NCI-H1694 treated with DMSO at 0.1 percent for 48 hours (cell line): ENCODE measurements around the gene FARP1.

Source experiments
- DNase-seq: peaks from one replicate; lab custom pipeline; 2025; lab: John Stamatoyannopoulos, UW

The FARP1 gene

DNA sequence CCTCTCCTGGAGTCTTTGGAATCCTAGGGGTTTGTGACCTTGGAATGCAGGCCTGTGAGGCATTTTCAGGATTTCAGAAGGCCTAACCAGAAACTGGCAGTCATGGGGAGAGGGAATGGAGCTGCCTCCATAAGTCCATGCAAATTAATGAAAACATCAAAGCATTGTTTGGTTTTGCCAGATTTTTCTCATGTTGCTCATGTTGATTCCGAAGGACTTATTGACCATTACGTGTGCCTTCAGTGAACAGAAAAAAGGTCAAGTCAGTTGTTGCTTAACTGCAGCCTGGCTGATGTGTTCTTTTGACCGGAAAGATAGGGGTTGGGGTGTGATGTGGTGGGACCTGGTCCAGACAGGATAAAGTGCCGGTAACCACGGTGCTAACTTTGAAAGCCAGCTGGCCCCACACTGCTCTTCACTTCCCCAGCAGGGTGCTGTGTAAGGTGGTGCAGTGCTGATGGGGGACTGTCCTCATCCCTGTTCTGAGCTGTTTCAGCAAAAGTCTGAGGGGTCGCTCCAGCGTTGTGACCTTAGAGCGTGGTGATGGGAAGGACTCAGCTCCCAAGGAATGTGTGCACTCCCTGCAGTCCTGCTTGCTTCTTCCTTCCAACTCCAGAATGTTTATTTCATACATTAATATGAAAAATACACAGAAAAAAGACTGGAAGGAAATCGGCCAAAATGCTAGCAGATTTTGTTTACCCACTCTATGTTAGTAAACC is 30.7 kb downstream of the FARP1 start:
- no peak for DNase-seq

DNA sequence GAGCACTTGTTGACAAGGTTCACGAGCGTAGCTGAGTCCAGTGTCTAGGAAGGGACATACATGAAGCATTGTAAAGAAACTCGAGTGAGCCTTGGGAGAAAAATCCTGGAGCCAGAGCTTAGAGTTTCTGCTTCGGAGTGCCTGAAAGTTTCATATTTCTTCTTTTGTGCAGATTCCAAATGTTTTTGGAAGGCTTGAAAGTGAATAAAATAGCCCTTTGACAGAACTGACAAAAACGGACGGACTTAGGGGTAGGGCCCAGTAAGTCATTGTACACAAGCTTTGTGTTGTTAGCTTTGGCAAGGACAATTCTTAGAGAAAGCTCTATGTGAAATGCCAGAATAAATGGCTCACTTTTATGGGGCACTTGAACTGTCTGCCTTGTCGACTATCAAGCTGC is 31.4 kb downstream of the FARP1 start:
- no peak for DNase-seq

DNA sequence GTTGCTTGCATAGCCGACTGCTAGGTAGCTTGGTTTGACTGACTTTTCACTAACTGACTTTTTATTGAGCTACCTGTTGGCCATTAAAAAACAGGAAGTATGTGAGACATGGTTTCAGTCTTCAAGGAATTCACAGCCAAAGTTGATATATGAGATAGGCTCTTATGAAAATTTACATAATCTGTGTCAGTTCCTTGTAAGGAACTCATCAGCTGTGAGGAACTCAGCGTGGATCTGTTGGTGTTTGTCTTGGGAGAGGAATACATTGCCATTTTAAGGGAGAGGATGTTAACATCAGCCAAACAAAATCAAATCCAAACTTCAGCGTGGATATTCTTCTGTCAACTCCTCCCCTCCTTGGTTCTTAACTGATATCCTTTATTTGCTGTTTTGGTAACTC is 32.1 kb downstream of the FARP1 start:
- DNase-seq, result no peak

DNA sequence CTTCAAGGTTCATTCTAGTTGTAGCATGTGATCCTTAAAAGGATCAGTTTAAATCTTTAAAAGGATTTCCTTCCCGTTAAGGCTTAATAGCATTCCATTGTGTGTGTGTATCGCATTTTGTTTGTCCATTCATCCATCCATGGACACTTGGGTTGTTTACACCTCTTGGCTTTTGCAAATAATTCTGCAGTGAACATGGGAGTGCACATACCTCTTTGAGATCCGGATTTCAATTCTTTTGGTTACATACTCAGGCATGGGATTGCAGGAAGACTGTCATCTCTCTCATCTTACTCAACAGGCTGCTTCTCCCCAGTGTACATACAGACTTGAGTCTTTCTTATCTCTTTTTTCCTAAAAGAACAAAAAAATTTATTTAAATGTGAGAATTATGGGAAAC is 32.9 kb downstream of the FARP1 start:
- no peak for DNase-seq

DNA sequence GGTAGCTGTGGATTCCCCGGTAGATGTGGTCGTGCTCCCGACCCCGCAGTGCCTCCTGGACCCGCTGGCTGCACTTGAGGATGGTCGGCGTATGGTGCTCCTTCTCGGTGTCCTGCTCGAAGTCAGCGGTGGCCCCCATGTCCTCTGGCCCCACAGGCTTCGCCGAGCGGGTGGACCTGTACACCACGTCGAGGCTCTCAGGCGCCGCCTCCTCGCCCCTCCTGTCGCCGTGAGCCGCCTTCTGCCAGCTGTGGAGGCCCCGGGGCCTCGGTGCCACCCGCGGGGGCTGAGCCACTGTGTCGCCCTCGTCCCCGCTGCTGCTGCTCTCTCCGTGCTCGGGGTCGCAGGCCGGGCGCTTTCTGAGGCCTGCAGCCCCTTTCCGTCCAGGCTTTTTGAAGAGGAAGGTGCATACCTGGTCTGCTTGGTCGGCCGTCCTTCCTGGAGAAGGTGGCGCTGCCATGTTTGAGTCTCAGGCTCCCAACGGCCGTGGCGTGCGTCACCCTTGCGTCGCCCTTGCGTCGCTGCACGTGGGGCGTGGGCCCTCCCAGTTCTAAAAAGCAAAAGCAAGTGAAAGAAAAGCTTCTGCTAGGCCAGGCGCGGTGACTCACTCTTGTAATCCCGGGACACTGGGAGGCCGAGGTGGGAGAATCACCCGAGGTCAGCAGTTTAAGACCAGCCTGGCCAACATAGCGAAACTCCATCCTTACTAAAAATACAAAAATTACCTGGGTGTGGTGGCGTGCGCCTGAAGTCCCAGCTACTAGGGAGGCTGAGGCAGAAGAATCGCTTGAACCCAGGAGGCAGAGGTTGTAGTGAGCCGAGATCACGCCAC is 34.1 kb downstream of the FARP1 start, which contains the start of gene RNF113B:
TSS of gene RNF113B (minus strand) at position 493 of the 832 bp plus-strand sequence. CDS start at position 460, 33 bp downstream.
- no peak for DNase-seq

GRCh38 chr13:98180092-98180491 is 37.2 kb downstream of the FARP1 start:
- DNase-seq, result no peak

DNA sequence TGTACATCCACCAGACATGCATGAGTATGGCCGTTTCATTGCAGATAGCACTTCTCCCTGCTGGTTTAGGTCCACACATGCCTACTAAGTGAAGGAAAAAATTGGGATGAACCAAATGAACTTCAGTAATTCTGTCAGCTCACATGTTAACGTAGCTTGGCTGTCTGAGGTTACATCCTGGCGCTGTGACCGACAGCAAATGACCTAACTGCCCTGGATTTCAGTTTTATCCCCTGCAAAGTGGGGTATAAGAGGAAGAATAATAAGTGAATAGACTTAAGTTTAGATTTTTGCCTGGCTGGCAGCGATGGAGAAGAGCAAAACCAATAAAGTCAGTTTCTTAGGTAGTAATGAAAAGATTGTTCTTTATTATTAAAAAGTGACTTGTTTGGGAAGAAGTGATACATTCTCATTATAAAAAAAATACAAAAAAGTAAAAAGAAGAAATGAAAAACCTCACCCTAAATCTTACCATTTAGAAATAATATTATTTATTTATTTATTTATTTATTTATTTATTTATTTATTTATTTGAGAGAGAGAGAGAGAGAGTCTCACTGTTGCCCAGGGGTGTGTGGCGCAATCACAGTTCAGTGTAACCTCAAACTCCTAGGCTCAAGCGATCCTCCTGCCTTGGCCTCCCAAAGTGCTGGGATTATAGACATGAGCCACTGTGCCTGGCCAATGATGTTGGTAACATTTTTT is 38.4 kb downstream of the FARP1 start:
- no peak for DNase-seq

GRCh38 chr13:98182153-98182552 is 39.3 kb downstream of the FARP1 start:
- DNase-seq, result no peak

DNA sequence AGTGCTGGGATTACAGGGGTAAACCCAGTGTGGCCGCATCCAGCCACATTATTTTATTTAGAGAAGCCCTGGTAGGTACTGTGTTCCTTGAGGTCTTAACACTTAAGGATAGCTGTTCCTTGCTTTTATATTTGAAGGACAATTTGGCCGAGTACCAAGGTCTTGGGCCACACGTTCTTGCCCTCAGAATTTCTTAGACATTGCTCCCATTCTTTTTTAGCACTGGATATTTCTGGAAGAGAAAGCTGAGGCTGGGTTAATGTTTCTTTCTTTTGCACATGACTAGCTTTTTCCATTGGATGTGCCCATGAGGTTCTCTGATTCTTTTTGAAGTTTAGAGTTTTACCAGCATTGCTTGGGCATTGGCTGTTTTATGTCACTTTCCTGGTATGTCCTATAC is 39.7 kb downstream of the FARP1 start:
- DNase-seq, result no peak

- no peak for DNase-seq
Observed at GRCh38 chr13:98184792-98185191, 41.9 kb downstream of the FARP1 start.

- DNase-seq, result no peak
Observed at GRCh38 chr13:98187155-98187964, 44.5 kb downstream of the FARP1 start.

GRCh38 chr13:98187965-98188261 is 45.0 kb downstream of the FARP1 start:
- DNase-seq, result no peak

- no peak for DNase-seq
Observed at GRCh38 chr13:98188544-98189166, 45.8 kb downstream of the FARP1 start.

DNA sequence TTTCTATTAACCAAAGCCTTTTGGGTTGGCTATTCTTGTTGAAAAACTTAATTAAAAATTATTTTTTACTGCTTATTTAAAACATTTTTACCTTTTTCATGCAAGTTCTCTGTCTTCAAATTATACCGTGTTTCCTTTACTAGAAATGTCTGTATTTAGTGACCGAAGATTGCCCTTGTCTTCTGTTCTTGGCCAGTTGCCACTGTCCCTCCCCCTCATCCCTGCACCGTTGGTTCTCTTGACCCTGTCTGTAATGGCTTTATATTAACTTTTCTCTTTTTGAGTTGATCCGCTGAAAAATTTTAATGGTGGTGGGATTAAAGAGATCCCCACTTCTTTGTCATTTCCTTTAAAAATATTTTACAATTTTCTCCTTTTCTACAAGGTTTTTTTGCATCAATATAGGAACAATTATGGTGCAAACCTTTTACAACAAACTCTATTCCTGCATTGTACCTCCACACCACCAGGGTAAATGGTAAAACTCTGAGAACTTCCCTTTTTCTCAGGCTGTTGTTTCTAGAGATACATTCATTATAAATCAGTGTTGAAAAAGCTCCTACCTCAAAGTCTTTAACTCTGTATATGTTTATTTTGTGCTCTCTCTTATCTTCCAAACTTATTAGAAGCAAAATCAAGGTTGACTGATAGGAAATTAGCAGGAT is 47.1 kb downstream of the FARP1 start:
- DNase-seq, result no peak

DNA sequence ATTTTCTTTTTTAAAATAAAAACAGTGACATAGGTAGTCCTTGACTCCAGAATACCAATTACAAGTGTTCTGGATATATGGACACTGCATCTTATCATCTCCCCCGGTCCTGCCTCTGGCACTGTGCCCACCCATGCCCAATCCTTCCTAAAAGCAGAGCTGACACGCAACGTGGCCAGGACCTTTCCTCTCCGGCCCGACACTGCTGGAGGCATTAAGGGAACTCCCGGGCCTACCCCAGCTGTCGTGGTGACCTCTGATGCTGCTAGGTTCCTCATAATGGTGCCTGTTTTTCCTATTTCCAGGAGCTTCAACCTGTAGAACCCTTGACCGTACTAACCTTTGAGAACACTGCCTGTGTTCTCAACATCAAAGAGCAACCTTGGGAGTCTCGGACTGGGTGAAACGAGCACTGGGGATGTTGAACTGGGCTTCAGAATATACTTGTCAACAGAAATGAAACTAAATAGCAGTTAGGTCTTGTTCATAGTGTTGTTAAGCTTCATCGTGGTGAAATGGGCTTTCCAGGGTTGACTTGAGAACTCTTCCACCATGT is 48.1 kb downstream of the FARP1 start:
- DNase-seq, result no peak

- DNase-seq, result no peak
Observed at GRCh38 chr13:98192008-98192407, 49.1 kb downstream of the FARP1 start.

DNA sequence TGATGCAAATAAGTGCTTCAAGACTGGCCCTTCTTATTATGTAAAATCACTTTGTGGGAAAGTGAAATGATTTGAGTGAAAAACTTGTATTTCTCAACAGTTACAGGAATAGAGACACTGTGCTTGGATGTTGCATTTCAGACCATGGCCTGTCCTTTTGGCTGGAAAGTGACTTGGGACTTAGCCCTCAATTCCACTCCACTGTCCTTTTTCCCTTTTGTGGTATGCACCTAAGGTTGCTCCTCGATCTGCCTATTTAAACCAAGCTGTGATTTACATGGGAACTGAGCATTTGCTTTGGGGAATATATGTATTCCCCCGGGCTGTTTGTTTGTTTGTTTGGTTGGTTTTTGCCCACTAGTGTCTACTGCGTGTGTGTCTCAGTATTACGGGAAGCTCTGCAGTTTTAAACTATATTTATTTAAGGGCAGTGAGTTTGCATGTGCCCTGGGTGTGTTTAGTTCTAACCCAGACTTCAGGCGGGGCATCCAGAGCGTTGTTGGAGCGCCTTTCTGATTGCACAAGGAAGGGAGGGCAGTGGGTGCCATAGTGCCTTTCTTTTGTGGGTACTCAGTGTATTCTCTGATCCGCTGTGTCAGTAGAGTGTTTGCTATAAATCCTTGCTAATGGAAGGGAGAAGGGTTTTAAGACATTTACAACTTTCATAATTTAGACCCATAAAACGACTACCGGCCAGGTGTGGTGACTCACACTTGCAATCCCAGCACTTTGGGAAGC is 52.3 kb downstream of the FARP1 start:
- no peak for DNase-seq

- DNase-seq, result no peak
Observed at GRCh38 chr13:98198683-98199082, 55.8 kb downstream of the FARP1 start.

DNA sequence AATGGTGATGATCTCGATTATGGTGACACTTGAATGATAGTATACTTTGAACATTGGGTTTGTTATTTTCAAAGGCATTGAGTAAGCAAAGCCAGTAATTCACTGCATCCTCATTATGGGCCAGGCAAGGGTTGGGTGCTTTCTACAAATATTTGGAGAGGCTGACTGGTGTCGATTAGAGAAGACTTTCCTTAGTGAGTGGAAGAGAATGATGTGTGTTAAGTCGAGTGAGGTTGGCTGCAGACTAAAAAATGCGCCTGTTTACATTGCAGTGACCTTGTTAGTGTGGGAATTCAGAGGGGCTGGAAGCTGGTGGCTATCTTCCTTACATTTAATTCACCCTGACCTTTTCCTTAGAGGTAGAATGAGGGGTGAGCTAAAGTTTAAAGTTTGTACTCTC is 56.6 kb downstream of the FARP1 start:
- no peak for DNase-seq
